ENCODE results near the gene TARBP2. TPM values are rescaled to one million over a fixed set of nuclear protein-coding genes. Genes with fewer than 3 reads are reported as not detected.
"Not testable (repeated sequence)": the region's sequence is repeated elsewhere in the genome, so short reads cannot be mapped to it uniquely, and the experiment has no call there.

Gene TARBP2
- total RNA-seq, 1 experiment from 2014 or later = 66.1 TPM

GRCh38 chr12:53467880-53468279, 33.2 kb upstream of the TARBP2 start:
- Histone ChIP-seq H3K36me3 (peaks cover 94% of the 10 kb centered on the region), H3K27me3 (no peaks in the 10 kb centered on the region), H3K4me3 (no peak overlapping the region), H3K9me3 (no peaks in the 10 kb centered on the region)
- no peak for DNase-seq

DNA sequence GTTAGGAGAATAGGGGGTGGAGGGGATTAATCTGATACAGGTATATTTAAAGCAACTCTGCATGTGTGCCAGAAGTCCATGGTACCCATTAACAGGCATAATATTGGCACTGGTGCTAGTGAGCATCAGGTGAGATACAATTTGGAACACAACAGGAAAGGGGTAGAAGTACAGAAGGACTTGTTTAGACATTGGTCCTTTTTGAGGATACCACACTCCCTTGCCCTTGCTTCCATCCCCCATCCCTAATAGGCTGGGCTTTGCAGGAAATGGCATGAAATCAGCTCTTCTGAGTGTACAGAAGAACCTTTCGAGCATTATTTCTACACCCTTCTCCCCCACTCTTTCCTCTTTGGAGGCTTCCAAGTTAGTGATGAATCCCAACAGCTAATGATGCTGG, 32.8 kb upstream of the TARBP2 start:
- no peaks in the 10 kb centered on the region for H3K27me3 ChIP-seq
- no peak for DNase-seq
- no peaks in the 10 kb centered on the region for H3K9me3 ChIP-seq
- H3K4me3 ChIP-seq = no peak overlapping the region
- peaks cover 94% of the 10 kb centered on the region for H3K36me3 ChIP-seq

DNA sequence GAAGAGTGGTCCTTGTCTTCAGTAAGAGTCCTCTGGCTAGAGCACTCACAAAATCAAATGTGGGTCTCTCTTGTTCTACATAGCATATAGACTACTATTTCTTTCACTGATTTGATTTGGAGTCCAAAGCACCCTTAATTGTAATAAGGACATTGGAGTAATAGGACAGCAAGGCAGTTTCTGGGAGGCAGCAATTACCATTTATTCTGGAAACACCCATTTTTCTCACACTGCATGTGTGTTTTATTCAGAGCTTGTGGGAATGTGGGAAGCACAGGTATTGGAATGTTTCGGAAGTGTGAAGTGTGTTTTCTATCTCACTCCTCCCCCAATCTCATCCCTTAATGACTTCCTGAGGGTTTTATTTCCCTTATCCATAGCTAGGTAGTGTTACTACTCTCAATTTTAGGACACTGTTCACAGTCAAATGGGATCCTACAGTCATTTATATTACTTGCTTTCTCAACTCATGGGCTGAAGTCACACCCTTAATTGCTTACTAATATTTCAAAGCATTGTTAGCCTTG, 29.0 kb upstream of the TARBP2 start:
- Histone ChIP-seq H3K9me3 (no peaks in the 10 kb centered on the region), H3K4me3 (no peak overlapping the region), H3K36me3 (peaks cover 96% of the 10 kb centered on the region), H3K27me3 (no peaks in the 10 kb centered on the region)
- DNase-seq = no peak

DNA sequence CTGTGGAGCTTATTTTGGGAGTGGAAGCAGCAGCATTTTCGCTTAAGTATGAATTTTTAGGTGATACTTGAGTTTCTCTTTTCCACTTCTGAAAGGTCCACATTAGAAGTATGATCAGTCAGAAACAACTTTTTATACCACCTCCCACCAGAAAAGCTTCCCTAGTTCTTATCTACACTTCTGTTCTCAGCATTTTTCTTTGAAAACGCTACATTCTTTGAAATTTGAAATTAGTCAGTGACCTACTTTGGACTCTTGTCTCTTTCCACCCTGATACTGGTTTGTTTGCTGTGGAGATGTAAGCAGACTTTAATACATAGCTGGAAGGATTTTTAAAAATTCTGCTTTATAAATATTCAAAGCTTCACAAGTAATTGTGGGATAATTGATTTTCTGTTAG, 27.0 kb upstream of the TARBP2 start:
- H3K36me3 ChIP-seq = peaks cover 97% of the 10 kb centered on the region
- H3K27me3 ChIP-seq = no peaks in the 10 kb centered on the region
- H3K4me3 ChIP-seq = no peak overlapping the region
- H3K9me3 ChIP-seq = no peaks in the 10 kb centered on the region
- DNase-seq = no peak

GRCh38 chr12:53474819-53475218, 26.3 kb upstream of the TARBP2 start:
- Histone ChIP-seq H3K4me3 (no peak overlapping the region), H3K9me3 (no peaks in the 10 kb centered on the region), H3K27me3 (no peaks in the 10 kb centered on the region), H3K36me3 (peaks cover 95% of the 10 kb centered on the region)
- DNase-seq = no peak

DNA sequence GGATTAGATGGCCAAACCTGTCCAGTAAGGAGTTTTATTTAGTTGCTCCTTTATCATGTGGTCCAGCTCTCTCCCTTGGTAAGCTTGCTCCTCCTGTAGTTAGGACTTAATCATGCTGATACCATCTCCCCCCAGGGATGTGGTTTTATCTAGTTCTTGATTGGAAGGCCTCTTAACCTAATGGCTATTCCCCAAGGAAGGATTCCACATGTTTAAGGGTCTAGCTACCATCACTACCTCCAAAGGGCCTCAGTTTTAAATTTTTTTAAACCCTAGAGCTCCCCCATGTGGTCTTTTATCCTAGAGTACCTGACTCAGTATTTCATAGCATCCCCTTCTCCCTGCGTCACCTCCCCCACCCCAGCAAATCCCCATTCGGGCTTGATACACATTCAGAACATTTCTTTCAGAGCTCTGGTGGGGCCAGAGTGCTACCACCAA, 24.3 kb upstream of the TARBP2 start:
- H3K27me3 ChIP-seq = no peaks in the 10 kb centered on the region
- peaks cover 93% of the 10 kb centered on the region for H3K36me3 ChIP-seq
- no peaks in the 10 kb centered on the region for H3K9me3 ChIP-seq
- H3K4me3 ChIP-seq = no peak overlapping the region
- no peak for DNase-seq

- DNase-seq = no peak
- H3K27me3 ChIP-seq = no peaks in the 10 kb centered on the region
- no peak overlapping the region for H3K4me3 ChIP-seq
- H3K9me3 ChIP-seq = no peaks in the 10 kb centered on the region
- peaks cover 92% of the 10 kb centered on the region for H3K36me3 ChIP-seq
Observed at GRCh38 chr12:53478865-53479264, 22.2 kb upstream of the TARBP2 start.

DNA sequence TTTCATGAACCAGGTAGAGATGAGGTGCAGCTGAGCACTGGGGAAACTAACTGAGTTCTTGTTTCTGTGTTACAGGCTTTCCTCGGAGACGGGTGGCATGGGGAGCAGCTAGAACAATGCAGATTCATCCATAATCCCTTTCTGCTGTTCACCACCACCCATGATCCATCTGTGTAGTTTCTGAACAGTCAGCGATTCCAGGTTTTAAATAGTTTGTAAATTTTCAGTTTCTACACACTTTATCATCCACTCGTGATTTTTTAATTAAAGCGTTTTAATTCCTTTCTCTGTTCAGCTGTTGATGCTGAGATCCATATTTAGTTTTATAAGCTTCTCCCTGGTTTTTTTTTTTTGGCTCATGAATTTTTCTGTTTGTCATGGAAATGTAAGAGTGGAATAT, 21.8 kb upstream of the TARBP2 start:
- no peaks in the 10 kb centered on the region for H3K27me3 ChIP-seq
- H3K36me3 ChIP-seq = peaks cover 92% of the 10 kb centered on the region
- no peaks in the 10 kb centered on the region for H3K9me3 ChIP-seq
- no peak for DNase-seq
- H3K4me3 ChIP-seq = no peak overlapping the region

GRCh38 chr12:53480491-53481442, 20.3 kb upstream of the TARBP2 start:
- Histone ChIP-seq H3K27me3 (no peaks in the 10 kb centered on the region), H3K9me3 (no peaks in the 10 kb centered on the region), H3K4me3 (no peak overlapping the region), H3K36me3 (peaks cover 83% of the 10 kb centered on the region)
- no peak for DNase-seq

- not testable (repeated sequence) for H3K4me3 ChIP-seq, H3K9me3 ChIP-seq, H3K27me3 ChIP-seq, DNase-seq
- H3K36me3 ChIP-seq = peaks cover 78% of the 10 kb centered on the region
Observed at GRCh38 chr12:53481458-53481857, 19.6 kb upstream of the TARBP2 start.

- no peak for DNase-seq
- Histone ChIP-seq H3K9me3 (no peaks in the 10 kb centered on the region), H3K27me3 (no peaks in the 10 kb centered on the region), H3K4me3 (no peak overlapping the region), H3K36me3 (peaks cover 72% of the 10 kb centered on the region)
Observed at GRCh38 chr12:53481939-53482586, 19.0 kb upstream of the TARBP2 start.

GRCh38 chr12:53482626-53483168, 18.4 kb upstream of the TARBP2 start:
- Histone ChIP-seq H3K27me3 (no peaks in the 10 kb centered on the region), H3K4me3 (no peak overlapping the region), H3K36me3 (peaks cover 66% of the 10 kb centered on the region), H3K9me3 (no peaks in the 10 kb centered on the region)
- DNase-seq = no peak

GRCh38 chr12:53483225-53483978, 17.7 kb upstream of the TARBP2 start:
- Histone ChIP-seq H3K9me3 (no peaks in the 10 kb centered on the region), H3K4me3 (no peak overlapping the region), H3K27me3 (no peaks in the 10 kb centered on the region), H3K36me3 (peaks cover 59% of the 10 kb centered on the region)
- no peak for DNase-seq

GRCh38 chr12:53483979-53484377, 17.1 kb upstream of the TARBP2 start:
- H3K36me3 ChIP-seq = peaks cover 53% of the 10 kb centered on the region

GRCh38 chr12:53484686-53485575, 16.2 kb upstream of the TARBP2 start:
- Histone ChIP-seq H3K9me3 (no peaks in the 10 kb centered on the region), H3K27me3 (no peaks in the 10 kb centered on the region), H3K36me3 (peaks cover 46% of the 10 kb centered on the region), H3K4me3 (no peak overlapping the region)
- DNase-seq = no peak

More at GRCh38 chr12:53483979-53484377, 17.1 kb upstream of the TARBP2 start:
- no peak for DNase-seq
- Histone ChIP-seq H3K27me3 (no peaks in the 10 kb centered on the region), H3K9me3 (no peaks in the 10 kb centered on the region), H3K4me3 (no peak overlapping the region)

All from MG63 (cell line).